Skeletal muscle tissue (tissue), 4 donors: ENCODE data around the gene GCN1. TPM values are rescaled to one million over a fixed set of nuclear protein-coding genes. Genes with fewer than 3 reads are reported as not detected.

ENCODE experiments used
- H3K27ac ChIP-seq: one replicate; pipeline ENCODE4 v1.7.0; 2013; ENCODE audit warnings: mild to moderate bottlenecking, low read depth, low read length, inconsistent platforms
- H3K27me3 ChIP-seq, 3 donors: one replicate each; pipeline ENCODE4 v1.7.0; 2013; ENCODE audit warnings: low read length in 3 of 3; ENCODE audit not compliant: control insufficient read depth in 3 of 3, insufficient read depth in 3 of 3
- H3K36me3 ChIP-seq, 3 donors: one replicate each; pipeline ENCODE4 v1.7.0; 2013; ENCODE audit warnings: low read length in 3 of 3; ENCODE audit not compliant: control insufficient read depth in 3 of 3, insufficient read depth in 3 of 3
- H3K4me1 ChIP-seq, 3 donors: one replicate each; pipeline ENCODE4 v1.7.0; 2013; ENCODE audit warnings: low read length in 3 of 3, mild to moderate bottlenecking in 3 of 3; ENCODE audit not compliant: control insufficient read depth in 3 of 3, insufficient read depth in 3 of 3
- H3K4me3 ChIP-seq, 3 donors: one replicate each; pipeline ENCODE4 v1.7.0; 2013; ENCODE audit warnings: low read length in 3 of 3
- H3K9ac ChIP-seq, 3 donors: one replicate each; pipeline ENCODE4 v1.7.0; 2013; ENCODE audit warnings: low read length in 3 of 3, mild to moderate bottlenecking in 3 of 3, moderate library complexity in 2 of 3, low read depth in 1 of 3
- H3K9me3 ChIP-seq, 3 donors: one replicate each; pipeline ENCODE4 v1.7.0; 2013; ENCODE audit warnings: low read length in 3 of 3; ENCODE audit not compliant: control insufficient read depth in 3 of 3
- total RNA-seq: library from RNA; depleted of rRNA; stranded (reverse); fragments of >200 nt; gene quantifications from one replicate; pipeline ENCODE4 v1.2.3, GENCODE V29; 2014
- donor health status: Osteomylitis.

The GCN1 gene
- total RNA-seq, 1 donor from 2014 or later = 87.2 TPM

GRCh38 chr12:120167529-120168095 lies 26.9 kb downstream of the GCN1 start:
- Histone ChIP-seq H3K27ac (no peak overlapping the region), H3K4me3 (no peak overlapping the region), H3K9me3 (no peaks in the 10 kb centered on the region), H3K9ac (no peak overlapping the region), H3K36me3 (peaks cover 48 to 64% (median 55%) of the 10 kb centered on the region in 3 donors), H3K4me1 (peaks cover 0 to 5% (median 0%) of the 10 kb centered on the region in 3 donors), H3K27me3 (no peaks in the 10 kb centered on the region)

- Histone ChIP-seq H3K36me3 (peaks cover 59 to 68% (median 64%) of the 10 kb centered on the region in 3 donors), H3K4me3 (no peak overlapping the region), H3K27ac (no peak overlapping the region), H3K4me1 (peaks cover 0 to 5% (median 0%) of the 10 kb centered on the region in 3 donors), H3K9ac (peak overlapping the region in 1 of 3 donors; percentile 25), H3K27me3 (no peaks in the 10 kb centered on the region), H3K9me3 (no peaks in the 10 kb centered on the region)
Observed at GRCh38 chr12:120164293-120164692, 30.2 kb downstream of the GCN1 start.

- Histone ChIP-seq H3K9me3 (no peaks in the 10 kb centered on the region), H3K9ac (no peak overlapping the region), H3K36me3 (peaks cover 59 to 68% (median 63%) of the 10 kb centered on the region in 3 donors), H3K4me3 (no peak overlapping the region), H3K27ac (no peak overlapping the region), H3K4me1 (peaks cover 0 to 5% (median 0%) of the 10 kb centered on the region in 3 donors), H3K27me3 (no peaks in the 10 kb centered on the region)
Observed at GRCh38 chr12:120162763-120163162, 31.8 kb downstream of the GCN1 start.

GRCh38 chr12:120161852-120162251 lies 32.7 kb downstream of the GCN1 start:
- H3K9ac ChIP-seq = no peak overlapping the region
- no peaks in the 10 kb centered on the region for H3K27me3 ChIP-seq
- H3K4me1 ChIP-seq = peaks cover 0 to 5% (median 0%) of the 10 kb centered on the region in 3 donors
- no peak overlapping the region for H3K4me3 ChIP-seq
- H3K9me3 ChIP-seq = no peaks in the 10 kb centered on the region
- H3K36me3 ChIP-seq = peaks cover 63 to 73% (median 70%) of the 10 kb centered on the region in 3 donors
- no peak overlapping the region for H3K27ac ChIP-seq

- peaks cover 84 to 92% (median 92%) of the 10 kb centered on the region in 3 donors for H3K36me3 ChIP-seq
- no peak overlapping the region for H3K27ac ChIP-seq
Observed at GRCh38 chr12:120159509-120160237, 34.8 kb downstream of the GCN1 start.

GRCh38 chr12:120158351-120158750 lies 36.2 kb downstream of the GCN1 start:
- Histone ChIP-seq H3K9ac (no peak overlapping the region), H3K36me3 (peaks cover 90 to 97% (median 94%) of the 10 kb centered on the region in 3 donors), H3K4me3 (no peak overlapping the region), H3K4me1 (no peaks in the 10 kb centered on the region), H3K27me3 (no peaks in the 10 kb centered on the region), H3K27ac (no peak overlapping the region), H3K9me3 (no peaks in the 10 kb centered on the region)

More at GRCh38 chr12:120159509-120160237, 34.8 kb downstream of the GCN1 start:
- no peak overlapping the region for H3K4me3 ChIP-seq
- H3K27me3 ChIP-seq = no peaks in the 10 kb centered on the region
- no peak overlapping the region for H3K9ac ChIP-seq
- peaks cover 0 to 5% (median 0%) of the 10 kb centered on the region in 3 donors for H3K4me1 ChIP-seq
- no peaks in the 10 kb centered on the region for H3K9me3 ChIP-seq

GRCh38 chr12:120157678-120158077 lies 36.8 kb downstream of the GCN1 start:
- Histone ChIP-seq H3K4me1 (no peaks in the 10 kb centered on the region), H3K4me3 (no peak overlapping the region), H3K9ac (no peak overlapping the region), H3K36me3 (peaks cover 90 to 97% (median 94%) of the 10 kb centered on the region in 3 donors), H3K9me3 (no peaks in the 10 kb centered on the region), H3K27me3 (no peaks in the 10 kb centered on the region), H3K27ac (no peak overlapping the region)

GRCh38 chr12:120156315-120157259 lies 37.9 kb downstream of the GCN1 start:
- Histone ChIP-seq H3K36me3 (peaks cover 84 to 92% (median 88%) of the 10 kb centered on the region in 3 donors), H3K9ac (no peak overlapping the region), H3K4me1 (no peaks in the 10 kb centered on the region), H3K9me3 (no peaks in the 10 kb centered on the region), H3K27ac (no peak overlapping the region), H3K27me3 (no peaks in the 10 kb centered on the region), H3K4me3 (no peak overlapping the region)

GRCh38 chr12:120155072-120155471 lies 39.4 kb downstream of the GCN1 start:
- Histone ChIP-seq H3K9ac (no peak overlapping the region), H3K9me3 (no peaks in the 10 kb centered on the region), H3K4me3 (no peak overlapping the region), H3K4me1 (no peaks in the 10 kb centered on the region), H3K27ac (no peak overlapping the region), H3K27me3 (no peaks in the 10 kb centered on the region), H3K36me3 (peaks cover 81 to 85% (median 84%) of the 10 kb centered on the region in 3 donors)
